GM12801 (cell line): ENCODE results near the gene GPR107.

Experiments
- CTCF ChIP-seq: IDR thresholded peaks from one replicate; pipeline ENCODE4 v1.5.1; 2011; ENCODE audit warnings: control low read depth; ENCODE audit not compliant: insufficient read length; ENCODE audit errors: extremely low read depth

GPR107 gene

GRCh38 chr9:130024597-130024994 is 29.1 kb upstream of the GPR107 start:
- TF ChIP-seq CTCF = no peak

GRCh38 chr9:130026583-130027340 is 26.9 kb upstream of the GPR107 start:
- no peak for TF ChIP-seq CTCF

GRCh38 chr9:130027533-130028365 is 26.0 kb upstream of the GPR107 start:
- TF ChIP-seq CTCF = no peak

- TF ChIP-seq CTCF = no peak
These were observed 25.0 kb upstream of the GPR107 start for GRCh38 chr9:130028493-130029222.

GRCh38 chr9:130029223-130029973 is 24.3 kb upstream of the GPR107 start:
- TF ChIP-seq CTCF = no peak

GRCh38 chr9:130030651-130031127 is 23.0 kb upstream of the GPR107 start:
- TF ChIP-seq CTCF = no peak
